ENCODE data around the gene IRF3. TPM values are rescaled to one million over a fixed set of nuclear protein-coding genes. Genes with fewer than 3 reads are reported as not detected.

Gene IRF3
- total and polyA plus RNA-seq, 2 of the 4 experiments (the other 2 are of a cell fraction): 39.6 to 65.2 TPM

GRCh38 chr19:49639401-49640112 lies 26.1 kb downstream of the IRF3 start (continued):
- TF ChIP-seq MXI1 (IDR thresholded peaks at IDR 0.05; ENCODE audit: borderline replicate concordance, low read depth, low read length) (no peak), RAD21 (IDR thresholded peaks at IDR 0.05; ENCODE audit: low read length) (no peak)

- TF ChIP-seq MAZ (IDR thresholded peaks at IDR 0.05; ENCODE audit: borderline replicate concordance, low read depth, low read length) (peak; percentile 71; the same call in 1 of the 2 replicates), NFE2L2 (IDR thresholded peaks at IDR 0.05; ENCODE audit: low read depth, low read length) (no peak), CHD1 (IDR thresholded peaks at IDR 0.05; ENCODE audit: low read depth, low read length) (no peak), USF2 (IDR thresholded peaks at IDR 0.05; ENCODE audit: low read depth, low read length) (no peak)
- dilution Hi-C loops (cut with HindIII; ENCODE audit: low sequenced_read_pairs, unreplicated experiment): no loop called here
- H4K5ac ChIP-seq (ENCODE audit: low read depth, low read length): peak overlapping the region; percentile 93
- no peaks in the 10 kb centered on the region for H3K9me3 ChIP-seq (ENCODE audit: control insufficient read depth, insufficient read depth, low read length)
- H3K23ac ChIP-seq (ENCODE audit: low read depth, low read length): peak overlapping the region; percentile 97
- H3K9me1 ChIP-seq (ENCODE audit: insufficient read depth, low read length): peaks cover 3% of the 10 kb centered on the region; the same call in 1 of the 2 replicates
- no TSS peak for BruUV-seq (replicated peaks)
- H3K56ac ChIP-seq (ENCODE audit: extremely low read depth, insufficient read depth, low read length): peak overlapping the region; percentile 74; the same call in 1 of the 2 replicates
- H4K20me1 ChIP-seq (ENCODE audit: insufficient read depth, low read length): no peaks in the 10 kb centered on the region; the same call in 1 of the 2 replicates
- 0% methylated on average over 3 of the region's 19 CpGs; no CpG with 5 or more reads in 1 of the 2 experiments for WGBS, 2 experiments (ENCODE audit: extremely low coverage in 2 of 2, insufficient read length in 1 of 2)
- no peaks in the 10 kb centered on the region for H3K27me3 ChIP-seq (ENCODE audit: control insufficient read depth, insufficient read depth, low read length)
- DNase-seq: peak; percentile 62
- 0 out of 2 replicates have a peak overlapping the region, but pooled peaks have one; percentile 37 for H2BK20ac ChIP-seq (ENCODE audit: low read depth, low read length)
- peaks cover 5% of the 10 kb centered on the region for H3K4me1 ChIP-seq (ENCODE audit: control insufficient read depth, insufficient read depth, low read length)
- ChIA-PET CTCF (interaction anchor here (0.6 kb wide), 1 partner anchor 30 kb away, joined by 4 read pairs; no protein-coding TSS in a partner anchor), POLR2A (ENCODE audit: unreplicated experiment) (no interaction called here)
- H2BK15ac ChIP-seq (ENCODE audit: low read depth, low read length): peak overlapping the region; percentile 84; the same call in 2 of the 3 replicates
- peak overlapping the region; percentile 96 for H3K4ac ChIP-seq (ENCODE audit: low read depth, low read length)
- peak overlapping the region; percentile 99 for H2AK9ac ChIP-seq (replicated peaks; ENCODE audit: low read depth, low read length, poor library complexity)
- peak overlapping the region; percentile 67 for H3K9ac ChIP-seq (ENCODE audit: low read depth, low read length)
- H3K79me1 ChIP-seq (ENCODE audit: low read depth in 1 of 2, low read length in 2 of 2): peaks cover 15 to 56% of the 10 kb centered on the region in 2 experiments; a peak in 3 of 4 replicates
- intact Hi-C loops (cut with micrococcal nuclease): no loop called here
- H3K36me3 ChIP-seq (ENCODE audit: control insufficient read depth, insufficient read depth, low read length): peaks cover 14% of the 10 kb centered on the region
- ATAC-seq (ENCODE audit: low read depth): peak; percentile 18
- H4K8ac ChIP-seq (ENCODE audit: low read depth in 2 of 2, low read length in 2 of 2): peak overlapping the region; percentile 11 to 93
- H3K4me2 ChIP-seq (ENCODE audit: low read depth, low read length): peak overlapping the region; percentile 91
- H3K27ac ChIP-seq (ENCODE audit: insufficient read depth, low read length): peak overlapping the region; percentile 84
- H2BK120ac ChIP-seq (ENCODE audit: low read depth, low read length): peak overlapping the region; percentile 80
- H3K14ac ChIP-seq (replicated peaks; ENCODE audit: low read depth, low read length): peak overlapping the region; percentile 95
- in situ Hi-C loops (cut with MboI; ENCODE audit: low sequenced_read_pairs): no loop called here
- peak overlapping the region; percentile 96 for H4K91ac ChIP-seq (ENCODE audit: insufficient read depth, low read depth, low read length)
- H2BK5ac ChIP-seq (ENCODE audit: low read depth, low read length, poor library complexity, severe bottlenecking): peak overlapping the region; percentile 83
- peak overlapping the region; percentile 66 for H3K18ac ChIP-seq (ENCODE audit: low read depth, low read length)
- peak overlapping the region; percentile 40 for H3K4me3 ChIP-seq (ENCODE audit: insufficient read depth, low read depth, low read length)
- peak overlapping the region; percentile 98 for H2AK5ac ChIP-seq (ENCODE audit: low read depth, low read length)
- peak overlapping the region; percentile 58 for H2AFZ ChIP-seq (replicated peaks; ENCODE audit: low read length, poor library complexity)
Observed at GRCh38 chr19:49637821-49638738, 27.6 kb downstream of the IRF3 start.

Measured in IMR-90 (cell line).